Activated naive CD8-positive, alpha-beta T cell treated with anti-CD3 and anti-CD28 coated beads, Interleukin-2, amount 10 ng/mL, durations not matched to agents 7 days and 5 days (primary cell): ENCODE data around the gene NDRG3. TPM values are rescaled to one million over a fixed set of nuclear protein-coding genes. Genes with fewer than 3 reads are reported as not detected.

Source experiments
- ATAC-seq: fragments of 150-1000 bp; cut with Tn5 transposase; one replicate; pipeline ENCODE4 v1.10.0; 2021; ENCODE audit warnings: low read depth, moderate library complexity
- POLR2A ChIA-PET: fragments of 350-600 bp; sonication (Branson Sonifier 250); formaldehyde crosslinking; loops from one replicate; lab custom pipeline; 2021; ENCODE audit warnings: antibody characterized with exemption; lab: Charles Lee
- DNase-seq: peaks from one replicate; pipeline ENCODE4 v3.0.0; 2021
- H3K27ac Mint-ChIP-seq: one replicate; pipeline ENCODE4 v1.8.0; 2022; ENCODE audit warnings: mild to moderate bottlenecking, mixed read lengths
- H3K27me3 Mint-ChIP-seq: one replicate; pipeline ENCODE4 v1.8.0; 2022; ENCODE audit warnings: mild to moderate bottlenecking, moderate library complexity, mixed read lengths
- H3K36me3 Mint-ChIP-seq: one replicate; pipeline ENCODE4 v1.8.0; 2021; ENCODE audit warnings: mild to moderate bottlenecking, mixed read lengths
- H3K4me1 Mint-ChIP-seq: one replicate; pipeline ENCODE4 v1.8.0; 2021; ENCODE audit warnings: mixed read lengths
- H3K4me3 Mint-ChIP-seq: one replicate; pipeline ENCODE4 v1.8.0; 2022; ENCODE audit warnings: mild to moderate bottlenecking, moderate library complexity, mixed read lengths
- H3K9me3 Mint-ChIP-seq: one replicate; pipeline ENCODE4 v1.8.0; 2021; ENCODE audit warnings: mixed read lengths
- total RNA-seq, 2 experiments: library from RNA; stranded (reverse); gene quantifications; one replicate each; pipeline ENCODE4 v1.2.3, GENCODE V29; 2021

Gene NDRG3
- total RNA-seq, 2 experiments from 2014 or later: 34.3 to 35.5 TPM

DNA sequence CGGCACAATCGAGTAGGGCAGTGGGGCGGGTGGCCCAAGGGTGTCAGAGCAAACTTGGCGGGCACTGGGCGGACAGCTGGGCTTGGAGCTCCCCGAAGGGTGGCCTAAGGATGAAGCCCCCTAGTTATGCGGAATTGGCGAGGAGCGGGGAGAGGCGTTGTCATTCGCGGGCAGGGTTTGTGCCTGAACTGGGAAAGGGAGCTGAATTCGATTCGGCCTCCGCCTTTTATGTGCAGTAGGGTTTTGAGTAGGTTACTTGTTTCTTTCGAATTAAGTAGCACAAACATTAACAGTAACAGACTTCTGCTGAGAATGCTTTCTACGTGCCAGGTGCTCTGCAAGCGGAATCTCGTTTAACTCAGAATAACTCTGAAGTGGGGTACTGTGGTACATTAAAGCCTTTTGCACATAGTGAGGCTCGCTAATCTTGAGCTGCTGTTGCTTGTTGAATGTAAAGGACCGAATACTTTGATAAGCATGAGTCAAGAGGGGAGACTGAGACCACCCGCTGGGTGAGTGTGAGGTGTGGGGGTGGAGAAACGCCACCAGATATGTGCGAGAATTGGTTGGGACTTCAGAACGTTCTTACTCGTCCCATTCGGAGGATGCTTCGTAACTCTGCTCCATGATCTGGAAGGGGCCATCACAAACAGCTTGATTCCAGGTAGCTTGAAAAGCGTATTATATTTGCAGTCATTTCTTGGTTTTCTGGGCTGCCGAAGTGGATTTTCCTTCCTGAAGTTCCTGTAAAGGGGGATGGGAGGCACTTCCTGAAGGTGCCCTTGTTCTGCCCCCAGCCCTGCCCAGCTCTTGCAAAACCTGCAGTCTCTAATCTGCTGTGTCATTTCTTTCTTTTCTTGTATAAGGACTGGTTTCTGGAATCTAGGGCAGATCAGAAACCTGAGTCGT, 139.5 kb downstream of the NDRG3 start:
- Mint-ChIP-seq H3K4me3 (peak overlapping the region; percentile 98), H3K27ac (peak overlapping the region; percentile 98), H3K9me3 (no peaks in the 10 kb centered on the region), H3K27me3 (no peaks in the 10 kb centered on the region), H3K36me3 (peaks cover 14% of the 10 kb centered on the region), H3K4me1 (peaks cover 25% of the 10 kb centered on the region)
- POLR2A ChIA-PET: interaction anchor here (0.8 to 4.3 kb wide), 21 partner anchors 8 to 257 kb away, joined by 3 to 66 read pairs (median 8); partner anchors contain the start of genes SLA2 and TGIF2
- DNase-seq: no peak
- no peak for ATAC-seq

DNA sequence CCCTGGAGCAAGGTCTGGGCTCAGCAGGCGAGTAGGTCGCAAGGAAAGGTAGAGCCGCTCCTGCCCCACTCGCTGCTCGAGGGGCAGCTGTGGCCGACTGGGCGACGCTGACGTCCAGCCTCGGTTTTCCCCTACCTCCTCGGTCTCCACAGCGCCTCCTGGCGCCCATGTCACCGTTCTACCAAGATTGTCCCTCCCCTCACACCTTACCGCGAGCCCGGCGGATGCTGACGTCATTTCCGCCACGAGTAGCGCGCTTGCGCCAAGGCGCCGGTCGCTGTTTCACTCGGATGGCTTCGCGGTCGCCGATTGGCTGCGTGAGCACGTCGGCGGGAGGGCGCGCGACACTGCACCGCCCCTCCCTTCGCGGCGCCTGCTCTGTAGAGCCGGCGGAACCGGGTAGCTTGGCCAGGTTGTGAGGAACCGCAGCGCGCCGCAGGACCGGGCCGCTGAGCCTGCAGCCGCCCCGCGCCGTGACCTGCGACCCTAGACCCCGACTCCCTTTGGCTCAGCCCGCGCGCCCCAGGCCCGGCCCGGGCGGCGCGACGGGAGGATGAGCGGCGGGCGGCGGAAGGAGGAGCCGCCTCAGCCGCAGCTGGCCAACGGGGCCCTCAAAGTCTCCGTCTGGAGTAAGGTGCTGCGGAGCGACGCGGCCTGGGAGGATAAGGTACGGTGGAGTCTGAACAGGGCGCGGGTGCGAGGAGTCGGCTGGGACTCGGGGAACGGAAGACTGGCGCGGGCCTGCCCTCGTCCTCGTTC, 140.3 kb downstream of the NDRG3 start, which contains the start of gene RAB5IF:
Gene RAB5IF (plus strand): TSS at position 381 of the 759 bp plus-strand sequence. CDS start 173 bp downstream, at position 554.
- POLR2A ChIA-PET: interaction anchor here (0.8 to 4.3 kb wide), 20 partner anchors 9 to 258 kb away, joined by 3 to 66 read pairs (median 8); partner anchors contain the start of genes SLA2 and TGIF2
- Mint-ChIP-seq H3K36me3 (peaks cover 13% of the 10 kb centered on the region), H3K4me3 (peak within 1 kb of the TSS; percentile 98), H3K27ac (peak within 1 kb of the TSS; percentile 98), H3K9me3 (no peaks in the 10 kb centered on the region), H3K27me3 (no peaks in the 10 kb centered on the region), H3K4me1 (peaks cover 24% of the 10 kb centered on the region)
- ATAC-seq (peak; percentile 93), DNase-seq (peak; percentile 99)

DNA sequence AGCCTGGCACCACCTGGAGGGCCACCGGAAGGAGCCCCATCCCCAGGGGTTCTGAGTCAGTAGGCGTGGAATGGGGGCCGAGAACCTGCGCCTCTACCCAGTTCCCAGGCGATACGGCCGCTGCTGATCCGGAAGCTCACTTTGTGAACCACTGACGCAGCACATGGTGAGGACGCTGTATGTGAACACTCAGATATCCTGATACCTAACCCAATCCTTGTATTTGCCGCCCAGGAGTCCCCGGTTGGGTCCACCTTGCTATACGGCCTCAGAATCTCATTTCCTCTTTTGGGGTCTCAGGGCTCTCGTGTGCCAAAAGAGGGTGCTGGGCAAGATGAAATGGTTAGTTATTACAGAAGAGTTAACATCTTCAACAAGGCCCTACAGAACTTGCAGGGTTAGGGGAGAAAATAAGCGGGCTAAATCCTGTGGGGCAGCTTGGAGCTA, 140.9 kb downstream of the NDRG3 start:
- Mint-ChIP-seq H3K9me3 (no peaks in the 10 kb centered on the region), H3K27me3 (no peaks in the 10 kb centered on the region), H3K27ac (peak overlapping the region; percentile 98), H3K4me3 (peak overlapping the region; percentile 98), H3K4me1 (peaks cover 24% of the 10 kb centered on the region), H3K36me3 (peaks cover 9% of the 10 kb centered on the region)
- DNase-seq (peak; percentile 67), ATAC-seq (peak; percentile 17)
- POLR2A ChIA-PET: interaction anchor here (0.7 to 4.3 kb wide), 18 partner anchors 9 to 941 kb away, joined by 3 to 66 read pairs (median 8); partner anchors contain the start of genes SLA2 and TGIF2

Other genes with a start within 250 kb of the NDRG3 start
- gene MYL9, start 204.6 kb downstream of the NDRG3 start, total RNA-seq: under 1 TPM; 0.51 to 0.61 TPM
- 10 to 100 TPM; 32.2 to 33.1 TPM for gene TGIF2, start 172.5 kb downstream of the NDRG3 start, total RNA-seq
- 10 to 100 TPM; 73.1 to 76.1 TPM for gene RAB5IF, start 140.3 kb downstream of the NDRG3 start, total RNA-seq
- 100 to 1,000 TPM; 103 TPM for gene SLA2, start 99.9 kb downstream of the NDRG3 start, total RNA-seq
- gene DSN1, start 27.7 kb upstream of the NDRG3 start, total RNA-seq: 10 to 100 TPM; 32.2 to 32.4 TPM
- gene TLDC2, start 130.0 kb upstream of the NDRG3 start, total RNA-seq: not detected
- gene SAMHD1, start 205.6 kb upstream of the NDRG3 start, total RNA-seq: 100 to 1,000 TPM; 222 to 229 TPM